ENCODE results near the gene PFN3.
"Not testable (repeated sequence)": the region's sequence is repeated elsewhere in the genome, so short reads cannot be mapped to it uniquely, and the experiment has no call there.

PFN3 gene

DNA sequence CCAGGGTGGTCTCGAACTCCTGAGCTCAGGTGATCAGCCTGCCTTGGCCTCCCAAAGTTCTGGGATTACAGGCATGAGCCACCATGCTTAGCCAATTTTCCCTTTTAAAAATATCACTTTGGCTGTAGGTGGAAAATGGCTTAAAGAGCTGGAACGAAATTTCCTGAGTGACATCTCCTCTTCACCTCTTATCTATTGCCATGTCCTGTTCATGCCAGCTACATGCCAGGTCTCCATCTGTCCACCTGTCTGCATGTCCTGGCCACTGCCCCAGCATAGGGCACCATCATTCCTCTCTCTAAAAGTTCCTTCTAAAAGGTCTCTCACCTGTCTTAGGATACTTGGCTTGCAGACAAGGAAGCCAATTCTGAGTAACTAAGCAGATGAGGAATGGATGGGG is 23.2 kb upstream of the PFN3 start:
- no peak for DNase-seq

DNA sequence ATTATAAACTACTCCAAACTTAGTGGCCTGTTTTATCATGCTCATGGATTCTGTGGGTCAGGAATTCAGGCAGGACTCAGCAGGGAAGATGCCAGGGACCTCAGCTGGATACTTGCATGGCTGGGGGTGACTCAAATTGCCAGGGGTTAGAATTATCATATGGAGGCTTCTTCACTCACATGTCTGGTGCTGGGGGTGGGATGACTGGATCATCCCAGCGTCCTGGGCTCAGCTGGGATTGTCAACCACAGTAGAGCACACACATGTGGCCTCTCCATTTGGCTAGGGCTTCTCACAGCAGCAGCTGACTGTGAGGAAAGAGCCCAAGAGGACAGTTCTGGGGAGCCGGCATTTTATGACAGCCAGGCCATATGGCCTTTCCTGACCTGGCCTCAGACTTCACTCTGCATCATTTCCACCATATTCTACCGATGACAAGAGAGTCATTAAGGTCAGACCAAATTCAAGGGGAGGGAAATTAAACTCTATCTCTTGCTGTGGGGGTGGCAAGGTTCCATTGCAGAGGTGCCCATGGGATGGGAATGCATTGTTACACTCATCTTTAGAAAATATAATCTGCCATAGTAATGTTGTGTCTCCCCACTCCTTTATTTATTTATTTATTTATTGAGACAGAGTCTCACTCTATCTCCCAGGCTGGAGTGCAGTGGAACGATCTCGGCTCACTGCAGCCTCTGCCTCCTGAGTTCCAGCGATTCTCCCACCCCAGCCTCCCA is 20.8 kb upstream of the PFN3 start:
- DNase-seq = no peak

DNA sequence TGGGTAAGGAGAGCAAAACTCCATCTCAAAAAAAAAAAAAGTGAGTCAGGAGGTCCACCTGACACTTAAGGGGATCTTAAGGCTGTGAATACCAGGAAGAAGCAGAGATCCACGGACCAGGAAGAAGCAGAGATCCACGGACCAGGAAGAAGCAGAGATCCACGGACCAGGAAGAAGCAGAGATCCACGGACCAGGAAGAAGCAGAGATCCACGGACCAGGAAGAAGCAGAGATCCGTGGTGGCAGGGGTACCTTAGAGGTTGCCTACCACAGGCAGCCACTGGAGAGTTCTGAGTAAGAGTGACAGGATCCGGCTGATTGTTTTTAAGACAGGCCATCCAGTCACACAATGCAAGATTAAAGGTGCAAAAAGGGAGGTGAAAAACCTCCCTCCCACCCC is 20.0 kb upstream of the PFN3 start:
- DNase-seq = not testable (repeated sequence)

DNA sequence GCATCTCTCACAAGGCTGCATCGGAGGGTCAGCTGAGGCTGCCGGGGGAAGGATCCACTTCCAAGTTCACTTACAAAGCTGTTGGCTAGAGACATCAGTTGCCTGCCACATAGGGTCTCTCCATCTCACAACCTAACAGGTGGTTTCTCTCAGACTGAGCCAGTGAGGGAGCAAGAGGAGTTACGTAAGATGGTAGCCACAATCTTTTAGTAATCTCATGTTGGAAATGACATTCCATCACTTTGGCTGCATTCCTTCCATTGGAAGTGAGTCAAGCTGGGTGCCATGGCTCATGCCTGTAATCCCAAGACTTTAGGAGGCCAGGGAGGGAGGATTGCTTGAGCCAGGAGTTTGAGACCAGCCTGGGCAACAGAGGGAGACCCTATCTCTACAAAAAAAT is 18.6 kb upstream of the PFN3 start:
- DNase-seq = no peak

DNA sequence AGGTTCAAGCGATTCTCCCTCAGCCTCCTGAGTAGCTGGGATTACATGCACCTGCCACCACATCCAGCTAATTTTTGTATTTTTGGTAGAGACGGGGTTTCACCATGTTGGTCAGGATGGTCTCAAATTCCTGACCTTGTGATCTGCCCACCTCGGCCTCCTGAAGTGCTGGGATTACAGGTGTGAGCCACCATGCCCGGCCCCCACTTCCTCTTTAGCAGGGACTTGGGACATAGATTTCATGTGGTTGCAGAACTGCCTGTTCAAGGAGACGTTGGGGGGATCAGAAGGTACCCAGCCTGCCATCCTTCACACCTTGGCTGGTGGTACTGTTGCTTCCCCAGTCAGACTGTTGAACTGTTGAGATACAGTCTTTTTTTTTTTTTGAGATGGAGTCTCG is 16.6 kb upstream of the PFN3 start:
- DNase-seq = not testable (repeated sequence)

DNA sequence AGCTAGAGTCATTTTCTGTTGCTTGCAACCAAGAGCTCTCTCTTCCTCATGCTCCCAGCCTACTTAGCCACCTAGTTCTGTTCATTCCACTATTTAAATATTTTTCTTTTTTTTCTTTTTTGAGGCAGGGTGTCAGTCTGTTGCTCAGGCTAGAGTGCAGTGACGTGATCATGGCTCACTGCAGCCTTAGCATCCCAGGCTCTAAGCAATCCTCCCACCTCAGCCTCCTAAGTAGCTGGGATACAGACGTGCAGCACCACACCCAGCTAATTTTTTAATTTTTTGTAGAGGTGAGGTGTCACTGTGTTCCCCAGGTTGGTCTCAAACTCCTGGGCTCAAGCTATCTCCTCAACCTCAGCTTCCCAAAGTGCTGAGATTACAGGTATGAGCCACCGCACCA is 14.0 kb upstream of the PFN3 start:
- no peak for DNase-seq

DNA sequence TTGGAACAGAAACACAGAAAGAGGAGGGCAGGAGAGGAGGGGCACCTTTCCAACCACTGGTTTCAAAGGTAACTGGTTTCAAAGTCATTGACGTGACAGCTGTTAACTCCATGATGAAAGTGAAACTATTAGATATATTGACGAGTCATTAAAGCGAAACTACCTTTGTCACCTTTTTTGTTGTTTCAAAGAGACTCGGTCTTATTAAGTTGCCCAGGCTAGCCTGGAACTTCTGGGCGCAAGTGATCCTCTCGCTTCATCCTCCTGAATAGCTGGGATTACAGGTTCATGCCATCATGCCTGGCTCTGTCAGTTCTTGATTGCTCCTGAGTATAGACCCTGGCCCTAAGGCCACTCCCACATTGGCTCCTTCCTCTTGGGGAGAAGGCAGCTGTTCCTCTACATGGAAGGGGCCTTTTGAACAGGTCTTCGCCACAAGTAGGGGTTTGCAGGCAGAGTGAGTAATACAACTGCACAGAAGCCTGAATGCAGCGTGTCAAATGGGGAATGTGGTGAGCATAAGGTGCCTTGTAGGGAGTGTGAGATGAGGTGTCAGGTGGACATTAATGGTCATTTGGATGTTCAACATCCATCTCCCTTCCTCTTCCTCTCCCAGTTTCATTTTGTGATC is 12.3 kb upstream of the PFN3 start:
- no peak for DNase-seq

DNA sequence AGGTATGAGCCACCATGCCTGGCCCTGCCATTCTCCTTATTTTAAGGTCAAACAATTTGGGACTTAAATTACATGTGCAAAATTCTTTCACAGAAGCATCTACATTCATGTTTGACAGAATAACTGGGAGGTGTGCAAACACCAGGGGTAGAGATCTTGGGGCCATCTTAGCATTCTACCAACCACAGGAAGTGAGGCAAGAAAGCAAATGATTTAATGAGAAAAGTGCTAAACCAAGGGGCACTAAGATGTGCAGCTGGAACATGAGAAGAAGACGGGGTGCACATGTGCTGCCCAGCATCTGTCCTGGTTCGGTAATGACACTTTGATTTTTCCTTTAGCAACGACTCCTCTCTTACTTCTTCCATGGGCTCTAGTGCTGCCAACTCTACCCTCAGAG is 10.1 kb upstream of the PFN3 start:
- no peak for DNase-seq

DNA sequence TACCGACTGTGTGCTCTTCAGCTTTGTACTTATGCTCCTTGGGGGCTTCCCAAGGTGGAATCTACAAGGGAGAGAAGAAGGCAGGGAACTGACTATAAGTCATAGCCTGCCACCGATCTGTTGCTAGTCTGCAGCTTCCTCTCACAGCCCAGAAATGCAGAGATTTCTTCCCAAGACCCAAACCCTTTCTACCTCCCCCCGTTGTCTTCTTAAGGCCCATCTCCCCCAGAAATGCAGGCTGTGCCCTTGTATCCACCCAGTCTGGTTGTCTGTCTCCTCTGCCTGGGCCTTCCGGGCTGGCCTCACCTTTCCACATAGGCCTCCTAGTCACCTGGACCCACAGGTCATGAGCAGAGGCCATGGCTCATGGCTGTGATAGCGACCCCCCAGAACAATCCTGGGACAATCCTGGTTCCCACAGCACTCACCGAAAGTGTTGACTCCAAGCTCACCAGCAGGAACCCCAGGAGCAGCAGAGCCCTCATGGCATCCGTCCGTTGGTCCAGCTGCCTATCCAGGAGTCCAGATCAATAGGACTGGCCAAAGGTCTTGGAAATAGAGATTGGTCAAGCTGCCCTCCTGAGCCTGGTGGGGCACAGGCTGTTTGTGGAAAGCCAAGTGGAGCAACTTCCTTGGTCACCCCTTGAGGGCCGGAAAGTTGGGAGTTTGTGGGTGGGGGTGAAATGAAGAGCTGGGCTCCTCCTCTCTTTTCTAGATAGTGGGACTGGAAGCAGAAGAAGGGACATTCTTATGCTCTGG is 8.8 kb upstream of the PFN3 start, which contains the start of gene F12:
Gene F12 (minus strand): TSS at position 522 of the 759 bp plus-strand sequence. CDS start 37 bp downstream, at position 485.
- DNase-seq = no peak

DNA sequence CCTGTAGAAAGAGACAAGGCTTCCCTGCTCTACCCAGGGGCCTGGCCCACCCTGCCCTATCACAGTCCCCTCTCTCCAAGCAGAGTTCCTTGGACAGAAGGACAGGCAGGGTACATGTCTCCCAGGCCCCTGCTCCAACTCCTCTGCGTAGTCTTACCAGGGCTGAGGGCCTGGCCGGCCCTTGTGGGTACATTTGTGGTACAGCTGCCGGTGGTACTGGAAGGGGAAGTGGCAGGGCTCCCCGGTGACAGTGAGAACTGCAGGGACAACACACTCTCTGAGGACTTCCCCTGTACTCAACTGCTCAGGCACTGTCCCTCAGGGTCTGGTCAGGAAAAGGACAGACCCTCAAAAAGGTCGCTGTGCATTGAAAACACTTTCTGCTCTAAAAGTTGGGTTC is 5.3 kb upstream of the PFN3 start:
- DNase-seq = peak; percentile 75

DNA sequence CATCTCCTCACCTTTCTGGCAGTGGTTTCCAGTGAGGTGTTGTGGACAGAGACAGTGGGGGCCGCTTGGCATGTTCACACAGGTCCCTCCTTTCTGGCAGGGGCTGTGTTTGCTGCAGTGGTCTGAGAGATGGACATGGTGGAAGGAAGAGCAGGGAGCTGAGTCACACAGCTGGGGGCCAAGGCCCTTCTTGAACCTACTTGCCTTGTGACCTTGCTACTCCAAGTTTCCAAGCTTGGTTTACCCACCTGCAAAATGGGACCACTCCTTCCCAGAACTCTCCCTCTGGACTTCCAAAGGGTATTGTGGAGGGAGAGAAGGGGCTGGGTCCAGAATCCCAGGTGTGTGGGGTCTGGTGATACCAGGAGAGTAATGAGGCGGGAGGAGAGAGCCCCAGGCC is 4.9 kb upstream of the PFN3 start:
- DNase-seq = no peak

DNA sequence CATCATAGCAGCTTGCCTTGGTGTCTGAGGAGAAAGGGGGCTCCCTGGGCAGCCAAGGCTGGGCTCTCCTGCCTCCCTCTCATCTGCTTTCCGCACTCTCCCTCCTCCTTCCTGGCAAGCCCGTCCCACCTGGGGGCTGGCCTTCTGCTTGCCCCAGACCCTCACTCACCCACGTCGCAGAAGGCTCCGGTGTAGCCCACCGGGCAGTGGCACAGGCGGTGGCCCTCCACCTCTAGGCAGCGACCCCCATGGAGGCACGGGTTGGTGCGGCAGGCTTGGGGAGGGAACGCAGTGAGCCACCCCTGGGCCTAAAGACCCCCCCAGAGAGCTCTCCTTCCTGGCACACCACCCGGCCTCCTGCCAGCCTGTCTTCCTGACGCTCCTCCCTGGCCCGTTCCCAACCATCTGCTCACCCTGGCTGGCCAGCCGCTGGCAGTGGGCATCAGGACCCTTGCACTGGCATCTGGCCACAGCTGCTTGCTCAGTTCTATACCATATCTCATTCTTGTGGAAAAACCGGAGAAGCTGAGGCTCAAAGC is 4.2 kb upstream of the PFN3 start:
- DNase-seq = no peak

DNA sequence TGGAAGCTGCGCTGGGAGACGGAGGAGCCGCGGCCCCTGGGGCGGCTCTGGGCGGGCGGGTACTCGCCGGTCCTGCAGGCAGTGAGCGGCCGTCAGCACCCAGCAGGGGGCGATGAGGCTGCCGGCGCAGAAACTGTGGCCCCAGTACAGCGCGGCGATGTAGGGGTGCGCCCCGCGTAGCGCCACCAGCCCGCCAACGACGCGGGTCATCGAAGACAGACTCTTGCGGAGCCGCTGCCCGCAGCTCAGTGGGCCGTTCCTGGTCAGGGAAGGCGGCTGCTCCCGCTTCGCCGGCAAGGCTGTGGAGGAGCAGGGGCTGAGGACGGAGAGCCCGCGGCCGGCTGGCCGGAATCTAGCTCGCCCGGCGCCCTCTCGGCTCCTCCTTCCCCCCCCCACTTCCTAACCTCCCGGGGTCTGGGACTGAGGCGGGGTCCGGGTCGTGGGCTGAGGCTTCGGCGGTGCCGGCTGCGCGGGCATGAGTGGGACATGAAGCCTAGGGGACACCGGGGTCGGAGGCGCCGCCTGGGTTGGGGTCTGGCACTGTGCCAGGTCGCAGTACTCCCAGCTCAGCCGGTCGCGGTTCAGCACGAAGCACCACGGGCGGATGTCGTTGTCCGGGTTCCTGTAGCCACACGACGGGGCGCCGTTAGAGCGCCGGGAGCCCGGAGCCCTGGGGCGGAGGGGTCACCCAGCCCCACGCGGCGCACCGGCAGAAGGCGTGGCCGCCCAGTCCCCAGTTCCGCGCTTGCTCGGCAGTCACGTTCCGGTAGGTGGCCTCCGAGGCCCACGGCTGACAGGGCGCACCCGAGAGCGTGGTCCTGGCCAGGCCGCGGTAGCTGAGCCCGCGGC is 3.6 kb upstream of the PFN3 start:
- peak; percentile 80 for DNase-seq

DNA sequence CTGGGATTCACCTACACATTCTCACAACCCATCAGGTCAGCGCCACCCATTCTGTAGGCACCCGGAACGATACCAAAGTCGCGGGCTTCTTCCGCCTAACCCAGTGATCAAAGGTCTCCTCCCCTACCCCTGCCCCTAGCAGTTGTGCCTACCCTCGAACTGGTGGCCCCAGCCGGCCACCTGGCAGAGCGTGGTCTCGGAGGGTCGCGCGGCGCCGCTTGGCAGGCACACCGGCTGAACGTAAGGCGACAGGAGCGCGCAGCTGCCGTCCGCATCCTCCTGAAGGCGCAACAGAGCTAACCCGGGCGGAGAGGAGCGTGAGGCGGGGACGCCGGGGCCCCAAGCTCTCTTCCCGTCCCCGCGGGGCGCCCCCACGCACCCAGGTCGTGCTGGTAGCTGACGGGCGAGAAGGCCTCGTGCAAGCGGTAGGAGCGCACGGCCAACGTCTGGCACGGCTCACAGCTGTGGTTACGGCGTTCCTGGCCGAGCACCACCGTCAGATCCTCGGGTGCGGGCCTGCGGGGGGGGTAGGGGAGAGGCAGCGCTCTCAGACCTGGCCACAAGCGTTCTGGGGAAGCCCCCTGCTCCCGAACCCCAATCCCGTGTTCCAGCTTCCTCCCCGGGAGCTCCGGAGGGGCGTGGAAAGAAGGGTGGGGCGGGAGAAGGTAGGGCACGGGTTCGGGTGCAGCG is 2.8 kb upstream of the PFN3 start:
- DNase-seq = no peak

DNA sequence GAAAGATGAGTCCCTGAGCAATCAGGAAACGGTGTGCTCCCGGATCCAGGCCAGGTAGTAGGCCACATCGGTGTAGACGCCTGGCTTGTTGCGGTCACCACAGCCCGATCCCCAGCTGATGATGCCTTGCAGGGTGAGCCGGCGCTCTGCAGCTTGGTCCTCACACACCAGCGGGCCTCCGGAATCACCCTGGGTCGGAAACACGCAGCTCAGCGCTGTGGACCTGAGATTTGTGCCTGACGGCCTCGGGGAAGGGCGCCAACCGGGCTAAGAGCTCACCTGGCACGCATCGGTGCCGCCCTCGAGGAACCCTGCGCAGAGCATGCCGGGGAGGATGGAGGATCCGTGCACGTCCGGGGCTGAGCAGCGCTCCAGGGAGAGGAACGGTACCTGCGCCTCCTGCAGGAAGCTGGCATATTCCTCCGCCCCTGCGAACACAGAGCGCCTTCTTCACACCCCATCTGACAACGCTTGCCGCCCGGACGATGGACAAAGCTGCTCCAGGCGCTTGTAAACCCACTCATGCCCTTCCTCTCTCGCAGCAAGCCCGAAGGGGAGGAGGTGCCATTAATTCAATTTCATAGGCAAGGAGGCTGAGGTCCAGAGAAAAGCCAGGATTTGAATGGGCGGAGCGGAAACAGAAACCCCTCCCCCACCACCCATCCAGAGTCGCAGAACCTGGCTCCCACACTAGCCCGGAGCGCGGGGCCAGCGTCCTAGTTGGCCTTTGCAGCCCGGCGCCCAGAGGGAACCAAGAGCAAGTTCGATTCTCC is 2.0 kb upstream of the PFN3 start:
- no peak for DNase-seq

DNA sequence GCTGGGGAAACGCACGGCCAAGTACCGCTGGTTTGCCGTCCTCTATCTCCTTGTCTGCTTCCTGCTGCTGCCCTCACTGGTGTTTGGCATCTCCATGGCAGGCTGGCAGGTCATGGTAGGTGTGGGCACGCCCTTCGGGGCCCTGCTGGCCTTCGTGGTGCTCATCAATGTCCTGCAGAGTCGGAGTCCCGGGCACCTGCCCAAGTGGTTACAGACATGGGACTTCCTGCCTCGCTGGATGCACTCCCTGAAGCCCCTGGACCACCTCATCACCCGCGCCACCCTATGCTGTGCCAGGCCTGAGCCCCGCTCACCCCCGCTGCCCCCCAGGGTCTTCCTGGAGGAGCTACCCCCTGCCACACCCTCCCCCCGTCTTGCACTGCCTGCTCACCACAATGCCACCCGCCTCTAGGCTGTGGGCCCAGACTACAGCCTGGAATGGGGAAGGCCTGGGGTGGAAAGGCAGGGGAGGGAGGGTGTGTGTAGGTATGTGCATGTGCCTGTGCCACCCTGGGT is 2.5 kb downstream of the PFN3 start:
- DNase-seq = no peak

DNA sequence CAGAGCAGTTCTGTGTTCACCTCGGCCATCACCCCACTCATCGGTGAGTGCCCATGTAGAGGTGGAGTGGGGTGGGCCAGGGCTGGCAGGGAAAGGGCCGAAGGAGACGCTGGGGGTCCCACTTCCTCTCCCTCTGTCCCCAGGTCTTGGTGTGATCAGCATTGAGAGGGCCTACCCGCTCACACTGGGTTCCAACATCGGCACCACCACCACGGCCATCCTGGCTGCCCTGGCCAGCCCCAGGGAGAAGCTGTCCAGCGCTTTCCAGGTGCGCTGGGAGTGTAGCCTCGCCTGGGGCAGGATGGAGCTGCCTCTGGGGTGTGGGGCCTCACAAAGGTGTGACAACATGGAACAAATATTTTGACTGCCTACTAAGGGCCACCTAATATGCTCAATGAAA is 3.7 kb downstream of the PFN3 start:
- no peak for DNase-seq

DNA sequence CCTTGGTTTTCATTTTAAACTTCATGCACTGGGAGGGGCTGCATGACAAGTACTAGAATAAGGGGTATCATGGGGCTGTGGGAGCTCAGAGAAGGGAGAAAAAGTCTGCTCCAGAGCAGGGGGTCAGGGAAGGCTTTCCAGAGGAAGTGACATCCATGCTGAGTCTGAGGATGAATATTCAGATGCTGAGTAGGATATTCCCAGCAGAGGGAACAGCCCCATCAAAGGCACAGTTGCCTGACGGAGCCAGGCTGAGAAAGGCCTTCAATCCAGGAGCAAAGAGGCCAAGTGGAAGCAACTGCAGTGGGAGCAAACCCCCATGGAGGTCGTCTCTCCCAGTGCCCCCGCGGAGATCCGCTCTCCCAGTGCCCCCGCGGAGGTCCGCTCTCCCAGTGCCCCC is 4.4 kb downstream of the PFN3 start:
- no peak for DNase-seq

DNA sequence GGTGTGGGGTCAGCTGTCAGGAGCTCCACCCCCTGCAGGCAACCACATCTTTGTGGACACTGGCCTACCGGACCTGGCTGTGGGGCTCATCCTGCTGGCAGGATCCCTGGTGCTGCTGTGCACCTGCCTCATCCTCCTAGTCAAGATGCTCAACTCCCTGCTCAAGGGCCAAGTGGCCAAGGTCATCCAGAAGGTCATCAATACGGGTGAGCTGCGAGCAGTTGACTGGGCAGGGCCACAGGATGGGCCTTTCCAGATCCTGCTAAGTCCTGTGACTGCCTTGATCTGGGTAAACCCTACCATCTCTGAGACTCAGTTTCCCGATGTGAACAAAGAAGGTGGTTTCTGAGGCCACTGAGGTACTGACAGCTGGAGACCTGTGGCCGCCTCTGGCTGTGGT is 6.5 kb downstream of the PFN3 start:
- DNase-seq = no peak

DNA sequence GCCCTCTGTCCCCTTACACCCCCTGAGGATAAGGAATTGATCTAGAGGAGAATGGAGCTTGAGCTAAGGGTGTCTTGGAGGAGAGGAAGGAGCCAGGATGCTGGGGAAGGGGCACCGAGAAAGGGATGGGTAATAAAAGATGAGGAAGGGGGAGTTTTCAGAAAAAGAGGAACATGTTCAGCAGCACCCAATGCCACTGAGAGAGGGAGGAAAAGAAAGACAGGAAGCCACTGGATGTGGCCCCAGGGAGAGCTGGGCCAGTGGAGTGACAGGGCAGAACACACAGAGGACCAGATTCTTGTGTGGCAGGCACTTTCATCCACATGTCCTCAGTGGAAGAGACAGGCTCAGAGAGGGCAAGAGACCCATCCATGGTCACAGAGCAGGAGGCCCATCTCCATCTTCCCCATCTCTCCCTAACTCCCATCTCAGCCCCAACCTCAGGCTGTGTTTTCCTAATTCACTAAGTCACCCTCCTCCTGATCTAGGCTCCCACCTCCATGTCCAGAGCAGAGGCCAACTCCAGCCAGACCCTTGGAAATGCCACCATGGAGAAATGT is 7.2 kb downstream of the PFN3 start:
- no peak for DNase-seq

DNA sequence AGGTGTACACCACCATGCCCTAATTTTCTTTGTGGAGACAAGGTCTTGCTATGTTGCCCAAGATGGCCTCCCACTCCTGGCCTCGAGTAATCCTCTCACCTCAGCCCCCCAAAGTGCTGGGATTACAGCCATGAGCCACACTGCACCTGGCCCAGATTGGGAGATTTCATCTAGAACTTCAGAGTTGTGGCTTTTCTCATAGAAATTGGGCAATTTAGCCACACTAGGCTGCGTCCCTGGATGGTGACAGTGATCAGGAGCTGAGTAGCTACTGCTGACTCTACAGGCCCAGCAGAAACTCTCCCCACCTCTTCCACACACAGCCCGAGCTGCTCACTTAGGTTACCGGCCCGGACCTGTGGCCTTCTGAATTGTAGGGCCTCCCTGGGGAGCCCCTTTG is 7.7 kb downstream of the PFN3 start:
- no peak for DNase-seq

Data from KG1 (cell line).